Thymus (tissue), 11 donors: ENCODE measurements around the gene HS3ST4. TPM values are rescaled to one million over a fixed set of nuclear protein-coding genes. Genes with fewer than 3 reads are reported as not detected.

Source experiments
- DNase-seq, 9 donors: peaks; one replicate each; pipeline ENCODE4 v3.0.0-alpha.2; 2013; ENCODE audit warnings: low spot score in 9 of 9, low read depth in 6 of 9, missing footprints in 1 of 9
- H3K27ac ChIP-seq, 2 donors: one replicate each; pipeline ENCODE4 v1.5.1; 2013; ENCODE audit warnings: control low read depth in 1 of 2, low read depth in 1 of 2, low read length in 1 of 2, mild to moderate bottlenecking in 1 of 2, moderate library complexity in 1 of 2
- H3K27me3 ChIP-seq, 2 donors: one replicate each; pipeline ENCODE4 v1.5.1; 2013; ENCODE audit warnings: low read length in 1 of 2; ENCODE audit not compliant: control insufficient read depth in 2 of 2, insufficient read depth in 1 of 2
- H3K36me3 ChIP-seq, 2 donors: one replicate each; pipeline ENCODE4 v1.5.1; 2013; ENCODE audit warnings: low read length in 1 of 2, mild to moderate bottlenecking in 1 of 2, moderate library complexity in 1 of 2; ENCODE audit not compliant: control insufficient read depth in 2 of 2, insufficient read depth in 2 of 2
- H3K4me1 ChIP-seq, 2 donors: one replicate each; pipeline ENCODE4 v1.5.1; 2013; ENCODE audit warnings: low read length in 2 of 2; ENCODE audit not compliant: control insufficient read depth in 2 of 2, insufficient read depth in 2 of 2
- H3K4me3 ChIP-seq, 2 donors: one replicate each; pipeline ENCODE4 v1.5.1; 2013; ENCODE audit warnings: low read length in 2 of 2, control low read depth in 1 of 2, mild to moderate bottlenecking in 1 of 2
- H3K9me3 ChIP-seq, 2 donors: one replicate each; pipeline ENCODE4 v1.5.1; 2013; ENCODE audit warnings: low read length in 1 of 2, mild to moderate bottlenecking in 1 of 2; ENCODE audit not compliant: control insufficient read depth in 2 of 2, insufficient read depth in 1 of 2
- WGBS: extraction: QIAGEN DNeasy Blood & Tissue Kit; methylation state at CpG from one replicate; pipeline ENCODE4 v1.1.7; 2013; 5-methylcytosine and 5-hydroxymethylcytosine counted together
- polyA plus RNA-seq: library from polyadenylated mRNA; stranded (reverse); fragments of 200-250 nt; gene quantifications from one replicate; pipeline ENCODE4 v1.2.3, GENCODE V29; 2013
- total RNA-seq: library from RNA; stranded (reverse); fragments of 120-200 nt; gene quantifications from one replicate; pipeline ENCODE4 v1.2.4, GENCODE V29; 2013
- donor health status: healthy.

Gene HS3ST4
- total and polyA plus RNA-seq, 2 donors, result 0.05 to 0.18 TPM

DNA sequence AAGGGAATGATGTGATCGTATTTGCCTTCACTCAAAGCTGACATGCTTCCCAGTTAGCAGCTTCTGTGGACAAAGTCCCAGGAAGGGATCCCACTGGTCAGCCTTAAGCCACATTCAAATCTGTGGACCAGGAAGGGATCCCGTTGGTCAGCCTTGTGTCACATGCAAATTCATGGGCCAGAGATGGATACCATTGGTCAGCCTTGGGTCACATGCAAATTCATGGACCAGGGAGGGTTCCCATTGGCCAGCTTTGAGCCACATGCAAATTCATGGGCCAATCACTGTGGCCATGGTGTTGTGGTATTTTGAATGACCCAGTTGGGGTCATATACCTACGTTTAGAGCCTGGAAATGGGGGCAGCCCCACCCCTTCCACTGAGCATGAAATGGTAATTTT lies 201.6 kb downstream of the HS3ST4 start:
- no peak for DNase-seq
- Histone ChIP-seq H3K27ac (no peak overlapping the region), H3K9me3 (no peaks in the 10 kb centered on the region), H3K27me3 (no peaks in the 10 kb centered on the region), H3K4me1 (no peaks in the 10 kb centered on the region), H3K36me3 (no peaks in the 10 kb centered on the region), H3K4me3 (no peak overlapping the region)
- 57% methylated on average over 3 of the region's 3 CpGs for WGBS

- H3K4me3 ChIP-seq, result no peak overlapping the region
- 96% methylated on average over 3 of the region's 3 CpGs for WGBS
- H3K4me1 ChIP-seq, result no peaks in the 10 kb centered on the region
- no peak for DNase-seq
- no peaks in the 10 kb centered on the region for H3K36me3 ChIP-seq
- no peak overlapping the region for H3K27ac ChIP-seq
- H3K9me3 ChIP-seq, result no peaks in the 10 kb centered on the region
- H3K27me3 ChIP-seq, result no peaks in the 10 kb centered on the region
These were observed 202.3 kb downstream of the HS3ST4 start for GRCh38 chr16:25894093-25894492.

DNA sequence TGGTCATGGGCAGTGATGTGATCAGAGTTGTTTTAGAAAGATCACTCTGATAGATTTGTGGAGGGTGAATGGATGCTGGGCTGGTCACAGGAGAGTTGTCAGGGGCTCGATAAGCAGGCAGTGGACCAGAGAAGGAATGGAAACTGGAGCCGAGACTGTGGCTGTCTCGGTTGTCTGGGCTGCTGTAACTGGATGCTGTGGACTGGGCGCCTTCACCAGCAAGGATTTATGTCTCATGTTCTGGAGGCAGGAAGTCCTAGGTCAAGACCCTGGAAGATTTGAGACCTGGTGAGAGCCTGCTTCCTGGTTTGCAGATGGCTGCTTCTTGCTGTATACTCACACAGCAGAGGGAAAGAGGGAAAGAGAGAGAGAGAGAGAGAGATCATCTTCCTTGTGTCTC lies 203.6 kb downstream of the HS3ST4 start:
- no peaks in the 10 kb centered on the region for H3K36me3 ChIP-seq
- no peak overlapping the region for H3K27ac ChIP-seq
- no peak overlapping the region for H3K4me3 ChIP-seq
- no peak for DNase-seq
- H3K9me3 ChIP-seq, result no peaks in the 10 kb centered on the region
- H3K27me3 ChIP-seq, result no peaks in the 10 kb centered on the region
- 15% methylated on average over 4 of the region's 4 CpGs for WGBS
- no peaks in the 10 kb centered on the region for H3K4me1 ChIP-seq

GRCh38 chr16:25896411-25896810 lies 204.7 kb downstream of the HS3ST4 start:
- Histone ChIP-seq H3K27me3 (no peaks in the 10 kb centered on the region), H3K36me3 (no peaks in the 10 kb centered on the region), H3K9me3 (no peaks in the 10 kb centered on the region), H3K4me1 (no peaks in the 10 kb centered on the region), H3K4me3 (no peak overlapping the region), H3K27ac (no peak overlapping the region)
- WGBS, result 82% methylated on average over 5 of the region's 5 CpGs
- no peak for DNase-seq

DNA sequence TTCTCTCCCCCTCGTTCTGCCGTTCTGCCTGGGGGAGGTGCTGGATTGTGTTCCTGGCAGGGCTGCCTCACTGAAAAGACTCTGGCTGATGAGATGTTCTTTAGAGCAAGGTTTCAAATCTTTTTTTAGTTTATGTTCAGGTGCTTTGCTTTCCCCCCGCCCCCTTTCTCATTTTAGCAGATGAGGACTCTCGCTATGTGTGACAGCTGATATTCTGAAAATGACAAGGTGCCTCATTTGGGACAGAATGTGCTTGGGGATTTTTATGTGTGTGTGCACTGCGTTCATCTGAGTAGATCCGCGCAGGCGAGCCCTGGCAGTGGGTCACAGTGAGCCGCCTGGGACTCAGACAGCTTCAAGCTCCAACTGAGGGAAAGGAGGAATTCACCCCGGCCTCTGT lies 205.9 kb downstream of the HS3ST4 start:
- no peak overlapping the region for H3K27ac ChIP-seq
- H3K9me3 ChIP-seq, result no peaks in the 10 kb centered on the region
- H3K4me3 ChIP-seq, result no peak overlapping the region
- no peaks in the 10 kb centered on the region for H3K36me3 ChIP-seq
- WGBS, result 68% methylated on average over 10 of the region's 10 CpGs
- no peaks in the 10 kb centered on the region for H3K4me1 ChIP-seq
- no peak for DNase-seq
- H3K27me3 ChIP-seq, result no peaks in the 10 kb centered on the region

DNA sequence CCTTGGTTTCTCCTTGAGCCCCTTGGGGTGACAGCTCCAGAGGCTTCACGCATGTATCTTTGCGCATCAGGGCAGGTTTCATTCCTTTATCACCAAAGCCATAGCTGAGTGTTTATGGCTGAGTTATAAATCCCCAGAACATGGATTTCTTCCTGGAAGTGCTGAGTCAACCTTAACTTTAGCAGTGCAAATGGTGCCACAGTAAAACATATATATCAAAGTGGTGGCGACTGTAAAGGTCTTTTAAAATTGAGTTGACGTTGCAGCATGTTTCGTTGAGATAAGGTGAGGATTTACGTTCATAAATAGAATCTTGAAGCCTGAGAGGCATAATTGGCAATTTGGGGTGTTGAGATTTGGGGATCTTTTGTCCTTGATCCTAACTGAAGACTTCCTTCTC lies 214.1 kb downstream of the HS3ST4 start:
- no peaks in the 10 kb centered on the region for H3K36me3 ChIP-seq
- WGBS, result 77% methylated on average over 6 of the region's 6 CpGs
- no peaks in the 10 kb centered on the region for H3K9me3 ChIP-seq
- no peaks in the 10 kb centered on the region for H3K27me3 ChIP-seq
- no peak for DNase-seq
- no peak overlapping the region for H3K27ac ChIP-seq
- no peak overlapping the region for H3K4me3 ChIP-seq
- no peaks in the 10 kb centered on the region for H3K4me1 ChIP-seq

DNA sequence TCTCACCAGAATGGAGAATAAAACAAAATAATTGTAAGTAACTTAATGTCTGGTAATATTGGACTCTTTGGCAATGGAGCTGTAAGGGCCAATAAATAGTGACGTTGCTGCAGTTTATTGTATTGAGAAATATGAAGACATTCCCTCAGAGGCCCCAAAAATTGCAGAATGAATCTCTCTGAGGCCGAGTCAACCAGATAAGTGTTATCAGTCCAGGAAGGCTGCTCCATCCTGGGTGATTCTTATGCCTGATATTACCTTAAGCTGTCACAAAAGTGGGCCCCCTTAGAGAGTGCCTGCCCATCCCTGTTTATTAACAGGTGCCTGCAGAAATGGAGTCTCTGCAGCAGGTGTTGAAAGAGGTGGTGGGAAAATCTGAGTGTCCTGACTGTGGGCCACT lies 219.2 kb downstream of the HS3ST4 start:
- Histone ChIP-seq H3K27me3 (no peaks in the 10 kb centered on the region), H3K4me3 (no peak overlapping the region), H3K4me1 (no peaks in the 10 kb centered on the region), H3K9me3 (no peaks in the 10 kb centered on the region), H3K27ac (no peak overlapping the region), H3K36me3 (no peaks in the 10 kb centered on the region)
- no peak for DNase-seq
- WGBS, result 70% methylated on average over 2 of the region's 2 CpGs

- Histone ChIP-seq H3K36me3 (no peaks in the 10 kb centered on the region), H3K4me1 (no peaks in the 10 kb centered on the region), H3K27ac (no peak overlapping the region), H3K9me3 (no peaks in the 10 kb centered on the region), H3K4me3 (no peak overlapping the region), H3K27me3 (no peaks in the 10 kb centered on the region)
- no peak for DNase-seq
- WGBS, result 75% methylated on average over 5 of the region's 5 CpGs
These were observed 220.6 kb downstream of the HS3ST4 start for GRCh38 chr16:25912321-25912720.

DNA sequence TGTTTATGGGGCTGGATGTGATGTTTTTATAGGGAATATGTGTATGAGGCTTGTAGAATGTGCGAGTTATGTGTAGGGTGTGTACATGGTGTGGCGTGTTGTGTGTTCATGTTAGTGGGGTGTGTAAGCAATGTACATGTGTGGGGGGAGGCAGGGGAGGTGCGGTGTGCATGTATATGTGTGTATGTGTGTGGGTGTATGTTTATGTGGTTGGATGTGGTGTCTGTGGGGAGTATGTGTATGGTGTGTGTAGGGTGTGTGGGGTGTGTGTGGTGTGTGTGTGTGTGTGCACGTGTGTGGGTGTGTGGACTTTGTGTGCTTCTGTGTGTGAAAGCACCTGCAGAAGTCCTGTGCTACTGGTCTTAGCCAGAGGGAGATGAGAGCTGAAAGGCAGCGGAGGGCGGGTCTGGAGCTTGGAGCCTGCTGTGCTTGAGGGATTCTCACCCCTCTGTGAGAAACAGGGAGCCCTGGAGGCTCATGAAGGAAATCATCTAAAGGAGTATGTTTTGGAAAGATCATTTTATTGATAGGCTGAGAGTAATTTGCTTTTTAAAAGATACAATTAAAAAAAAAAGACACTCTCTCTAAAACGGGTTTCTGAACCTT lies 222.7 kb downstream of the HS3ST4 start:
- Histone ChIP-seq H3K27me3 (no peaks in the 10 kb centered on the region), H3K4me3 (no peak overlapping the region), H3K4me1 (no peaks in the 10 kb centered on the region), H3K36me3 (no peaks in the 10 kb centered on the region), H3K9me3 (no peaks in the 10 kb centered on the region), H3K27ac (no peak overlapping the region)
- WGBS, result 91% methylated on average over 7 of the region's 7 CpGs
- no peak for DNase-seq

DNA sequence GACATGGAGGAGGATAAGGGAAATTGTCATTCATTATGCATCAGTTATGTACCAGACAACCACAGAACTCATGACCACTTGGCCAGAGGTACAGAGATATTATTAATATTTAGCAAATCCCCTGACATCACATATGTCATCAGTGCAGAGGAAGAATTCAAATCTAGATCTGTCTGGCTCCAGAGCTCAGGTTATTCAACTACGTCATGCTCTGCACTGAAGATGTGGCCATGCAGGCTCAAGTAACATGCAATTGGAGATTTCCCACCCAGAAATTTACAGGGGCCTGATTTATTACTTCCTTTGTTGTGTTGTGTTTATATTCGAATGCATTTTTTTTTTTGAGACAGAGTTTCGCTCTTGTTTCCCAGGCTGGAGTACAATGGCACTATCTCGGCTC lies 224.3 kb downstream of the HS3ST4 start:
- DNase-seq, result no peak
- H3K27me3 ChIP-seq, result no peaks in the 10 kb centered on the region
- H3K27ac ChIP-seq, result no peak overlapping the region
- no peaks in the 10 kb centered on the region for H3K9me3 ChIP-seq
- no peaks in the 10 kb centered on the region for H3K36me3 ChIP-seq
- 20% methylated on average over 4 of the region's 4 CpGs for WGBS
- no peak overlapping the region for H3K4me3 ChIP-seq
- H3K4me1 ChIP-seq, result no peaks in the 10 kb centered on the region
